Measurements from ENCODE around the gene ANO3. TPM values are rescaled to one million over a fixed set of nuclear protein-coding genes. Genes with fewer than 3 reads are reported as not detected.

The ANO3 gene
- total RNA-seq, 1 experiment from 2014 or later = not detected

- no peaks in the 10 kb centered on the region for H3K36me3 ChIP-seq (ENCODE audit: low read depth)
- H4K20me1 ChIP-seq (ENCODE audit: insufficient read depth) = no peaks in the 10 kb centered on the region
- no peak for TF ChIP-seq EZH2 (IDR thresholded peaks at IDR 0.05; ENCODE audit: low read depth)
- TF ChIP-seq, protein P1, sequence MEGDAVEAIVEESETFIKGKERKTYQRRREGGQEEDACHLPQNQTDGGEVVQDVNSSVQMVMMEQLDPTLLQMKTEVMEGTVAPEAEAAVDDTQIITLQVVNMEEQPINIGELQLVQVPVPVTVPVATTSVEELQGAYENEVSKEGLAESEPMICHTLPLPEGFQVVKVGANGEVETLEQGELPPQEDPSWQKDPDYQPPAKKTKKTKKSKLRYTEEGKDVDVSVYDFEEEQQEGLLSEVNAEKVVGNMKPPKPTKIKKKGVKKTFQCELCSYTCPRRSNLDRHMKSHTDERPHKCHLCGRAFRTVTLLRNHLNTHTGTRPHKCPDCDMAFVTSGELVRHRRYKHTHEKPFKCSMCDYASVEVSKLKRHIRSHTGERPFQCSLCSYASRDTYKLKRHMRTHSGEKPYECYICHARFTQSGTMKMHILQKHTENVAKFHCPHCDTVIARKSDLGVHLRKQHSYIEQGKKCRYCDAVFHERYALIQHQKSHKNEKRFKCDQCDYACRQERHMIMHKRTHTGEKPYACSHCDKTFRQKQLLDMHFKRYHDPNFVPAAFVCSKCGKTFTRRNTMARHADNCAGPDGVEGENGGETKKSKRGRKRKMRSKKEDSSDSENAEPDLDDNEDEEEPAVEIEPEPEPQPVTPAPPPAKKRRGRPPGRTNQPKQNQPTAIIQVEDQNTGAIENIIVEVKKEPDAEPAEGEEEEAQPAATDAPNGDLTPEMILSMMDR (conservative IDR thresholded peaks at IDR 0.05) = no peak
- no peak overlapping the region for H3K4me3 ChIP-seq
- no peak overlapping the region for H2AFZ ChIP-seq
- no peak overlapping the region for H3K4me2 ChIP-seq
- intact Hi-C loops (cut with micrococcal nuclease; ENCODE audit: unreplicated experiment) = no loop called here
- H3K9me2 ChIP-seq (ENCODE audit: insufficient read depth) = no peaks in the 10 kb centered on the region
- H3F3A ChIP-seq (ENCODE audit: insufficient read depth, low read depth) = no peaks in the 10 kb centered on the region
- no peaks in the 10 kb centered on the region for H3K79me2 ChIP-seq (ENCODE audit: low read depth)
- H3K4me1 ChIP-seq (replicated peaks; ENCODE audit: insufficient read depth) = no peaks in the 10 kb centered on the region
- BruUV-seq (replicated peaks) = no TSS peak
- ChIA-PET CTCF (no interaction called here), POLR2A (ENCODE audit: unreplicated experiment) (no interaction called here)
- no peaks in the 10 kb centered on the region for H3K9me3 ChIP-seq (ENCODE audit: insufficient read depth, low read depth)
- no peaks in the 10 kb centered on the region for H3K27me3 ChIP-seq (ENCODE audit: insufficient read depth, low read depth)
- no peak overlapping the region for H3K27ac ChIP-seq
- DNase-seq = no peak
Measured at GRCh38 chr11:26412955-26413354, 81.0 kb downstream of the ANO3 start.

GRCh38 chr11:26418386-26418912 lies 86.5 kb downstream of the ANO3 start:
- H3K27ac ChIP-seq = no peak overlapping the region
- TF ChIP-seq, protein P1 (conservative IDR thresholded peaks at IDR 0.05) = no peak
- no peak for TF ChIP-seq EZH2 (IDR thresholded peaks at IDR 0.05; ENCODE audit: low read depth)
- H3K9me2 ChIP-seq (ENCODE audit: insufficient read depth) = no peaks in the 10 kb centered on the region
- BruUV-seq (replicated peaks) = no TSS peak
- no peak for DNase-seq
- no peaks in the 10 kb centered on the region for H3K9me3 ChIP-seq (ENCODE audit: insufficient read depth, low read depth)
- no peaks in the 10 kb centered on the region for H3K4me1 ChIP-seq (replicated peaks; ENCODE audit: insufficient read depth)
- ChIA-PET POLR2A (ENCODE audit: unreplicated experiment) (no interaction called here), CTCF (no interaction called here)
- H3K4me3 ChIP-seq = no peak overlapping the region
- H3K36me3 ChIP-seq (ENCODE audit: low read depth) = no peaks in the 10 kb centered on the region
- no peaks in the 10 kb centered on the region for H3F3A ChIP-seq (ENCODE audit: insufficient read depth, low read depth)
- intact Hi-C loops (cut with micrococcal nuclease; ENCODE audit: unreplicated experiment) = no loop called here
- no peaks in the 10 kb centered on the region for H3K79me2 ChIP-seq (ENCODE audit: low read depth)
- H2AFZ ChIP-seq = no peak overlapping the region
- H3K4me2 ChIP-seq = no peak overlapping the region
- H4K20me1 ChIP-seq (ENCODE audit: insufficient read depth) = no peaks in the 10 kb centered on the region
- no peaks in the 10 kb centered on the region for H3K27me3 ChIP-seq (ENCODE audit: insufficient read depth, low read depth)

GRCh38 chr11:26420331-26420730 lies 88.4 kb downstream of the ANO3 start:
- TF ChIP-seq, protein P1 (conservative IDR thresholded peaks at IDR 0.05) = no peak
- TF ChIP-seq EZH2 (IDR thresholded peaks at IDR 0.05; ENCODE audit: low read depth) = no peak
- H3K36me3 ChIP-seq (ENCODE audit: low read depth) = no peaks in the 10 kb centered on the region
- no peaks in the 10 kb centered on the region for H3K9me3 ChIP-seq (ENCODE audit: insufficient read depth, low read depth)
- DNase-seq = no peak
- no peak overlapping the region for H2AFZ ChIP-seq
- no peaks in the 10 kb centered on the region for H3K79me2 ChIP-seq (ENCODE audit: low read depth)
- no peak overlapping the region for H3K27ac ChIP-seq
- no peak overlapping the region for H3K4me2 ChIP-seq
- intact Hi-C loops (cut with micrococcal nuclease; ENCODE audit: unreplicated experiment) = no loop called here
- no peaks in the 10 kb centered on the region for H3K27me3 ChIP-seq (ENCODE audit: insufficient read depth, low read depth)
- BruUV-seq (replicated peaks) = no TSS peak
- no peaks in the 10 kb centered on the region for H3K4me1 ChIP-seq (replicated peaks; ENCODE audit: insufficient read depth)
- H3K9me2 ChIP-seq (ENCODE audit: insufficient read depth) = no peaks in the 10 kb centered on the region
- H3K4me3 ChIP-seq = no peak overlapping the region
- H3F3A ChIP-seq (ENCODE audit: insufficient read depth, low read depth) = no peaks in the 10 kb centered on the region
- ChIA-PET POLR2A (ENCODE audit: unreplicated experiment) (no interaction called here), CTCF (no interaction called here)
- H4K20me1 ChIP-seq (ENCODE audit: insufficient read depth) = no peaks in the 10 kb centered on the region

Data from PC-9 (cell line).